Cortex of kidney (tissue), 1 donor: ENCODE data around the gene TMEM45B.
A peak's percentile ranks its signal among the peaks of the same experiment; 100 is the strongest.
"Not testable (repeated sequence)": the region's sequence is repeated elsewhere in the genome, so short reads cannot be mapped to it uniquely, and the experiment has no call there.

Experiments
- DNase-seq: peaks from one replicate; lab custom pipeline; 2025; lab: John Stamatoyannopoulos, UW

Gene TMEM45B

DNA sequence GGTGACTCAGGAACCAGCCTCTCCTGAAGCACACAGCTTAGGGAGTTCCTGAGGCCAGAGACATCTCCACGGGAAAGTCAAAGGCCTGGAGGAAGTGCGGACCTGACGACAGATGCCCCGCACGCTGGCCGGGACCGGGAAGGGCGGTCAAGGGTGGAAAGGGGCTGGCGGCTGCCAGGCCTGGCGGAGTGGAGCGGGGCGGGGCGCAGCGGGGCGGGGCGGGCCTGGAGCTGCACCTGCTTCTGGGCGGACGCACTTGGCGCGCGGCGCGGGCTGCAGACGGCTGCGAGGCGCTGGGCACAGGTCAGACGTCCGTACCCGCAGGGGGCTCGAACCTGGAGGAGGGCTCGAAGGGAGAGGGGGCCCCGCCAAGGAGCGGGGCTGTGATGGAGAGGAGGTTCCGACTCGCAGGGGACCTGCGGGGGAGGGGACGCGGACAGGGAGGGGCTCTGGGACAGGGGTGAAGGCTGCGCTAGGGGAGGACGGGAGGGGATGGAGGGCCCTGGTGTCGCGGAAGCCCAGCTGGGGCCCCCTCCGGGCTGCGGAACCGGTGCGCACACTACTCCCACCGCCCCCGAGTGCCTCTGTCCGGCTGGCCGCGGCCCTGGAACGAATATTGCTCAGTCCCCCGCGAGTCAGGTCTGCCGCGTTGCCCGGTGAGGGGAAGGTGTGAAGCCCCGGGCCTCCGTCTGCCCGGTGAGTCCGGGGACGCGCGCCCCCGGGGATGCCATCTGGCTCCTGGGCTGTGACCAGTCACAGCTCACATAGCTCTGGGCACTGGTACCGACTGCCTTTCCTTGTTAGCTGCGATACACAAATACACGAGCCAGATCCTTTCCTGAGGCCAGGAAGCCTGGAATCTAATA is at the start of gene TMEM45B:
Gene TMEM45B, plus strand, starts transcription at position 253 of the 866 bp plus-strand sequence. CDS start 36,635 bp downstream, outside the sequence.
- peak; percentile 18 for DNase-seq

DNA sequence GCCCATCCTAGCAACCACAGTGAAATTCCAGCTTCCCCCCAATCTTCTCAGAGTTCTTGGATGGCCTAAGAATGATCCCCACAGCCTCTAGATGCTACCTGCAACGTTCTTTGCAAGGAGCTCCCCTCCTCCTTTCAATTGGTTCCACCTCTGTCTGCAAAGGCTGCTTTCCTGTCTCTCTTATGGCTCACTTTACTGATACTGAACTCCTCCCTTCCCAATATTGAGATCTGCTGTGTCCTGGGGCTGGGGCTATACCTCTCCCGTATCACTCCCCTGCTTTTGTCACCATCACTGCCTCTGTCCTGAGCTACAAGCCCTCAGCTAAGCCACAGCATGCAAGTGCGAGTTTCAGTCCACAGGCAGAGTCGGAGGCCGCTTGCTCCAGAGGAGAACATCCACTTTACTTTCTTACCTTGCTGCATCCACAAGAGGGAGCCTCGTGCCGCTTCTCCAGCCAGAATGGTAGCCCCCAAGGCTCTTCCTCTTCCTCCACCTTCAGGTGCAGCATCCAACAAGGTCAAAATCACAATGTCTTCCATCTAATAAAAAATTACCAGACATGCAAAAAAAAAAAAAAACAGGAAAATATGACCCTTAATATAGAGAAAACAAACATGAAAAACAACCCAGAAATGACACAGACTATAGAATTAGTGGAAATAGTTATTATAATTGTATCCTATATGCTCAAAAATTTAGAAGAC is 48.6 kb upstream of the TMEM45B start:
- no peak for DNase-seq

DNA sequence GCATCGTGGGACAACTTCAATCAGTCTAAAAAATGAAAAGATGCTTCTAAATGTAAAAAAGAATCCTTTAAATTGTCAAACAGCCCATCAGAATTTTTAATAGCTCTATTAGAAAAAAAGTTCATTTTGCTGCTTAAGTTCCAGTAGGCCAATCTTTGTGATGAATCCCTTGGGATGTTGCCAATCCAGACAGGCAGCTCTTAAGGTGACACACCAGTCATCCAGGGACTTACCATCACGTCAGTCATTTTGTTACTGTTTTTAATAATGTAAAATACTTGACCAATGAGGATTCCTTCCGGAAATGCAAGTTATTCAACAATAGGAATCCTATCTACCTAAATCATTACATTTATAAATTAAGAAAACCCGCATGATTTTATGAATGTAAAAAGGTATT is 47.8 kb upstream of the TMEM45B start:
- no peak for DNase-seq

DNA sequence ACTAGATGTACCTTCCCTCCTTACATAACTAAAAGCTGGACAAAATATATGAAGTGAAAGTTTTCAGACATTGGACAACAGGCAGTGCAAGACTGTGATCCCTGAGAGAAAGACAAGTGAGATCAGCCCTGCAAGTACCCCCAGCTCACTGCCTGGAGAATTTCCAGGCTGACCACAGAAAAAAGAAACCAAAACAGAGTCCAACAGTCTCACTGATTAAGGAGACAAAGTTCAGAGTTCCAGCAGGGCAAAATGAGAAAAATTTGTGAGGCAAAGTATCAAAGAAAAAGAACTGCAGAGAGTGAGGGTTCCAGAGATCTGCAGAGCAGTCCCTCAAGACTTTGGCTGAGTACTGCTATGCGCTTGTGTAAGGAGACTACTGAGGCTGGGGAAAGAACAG is 47.3 kb upstream of the TMEM45B start:
- no peak for DNase-seq

DNA sequence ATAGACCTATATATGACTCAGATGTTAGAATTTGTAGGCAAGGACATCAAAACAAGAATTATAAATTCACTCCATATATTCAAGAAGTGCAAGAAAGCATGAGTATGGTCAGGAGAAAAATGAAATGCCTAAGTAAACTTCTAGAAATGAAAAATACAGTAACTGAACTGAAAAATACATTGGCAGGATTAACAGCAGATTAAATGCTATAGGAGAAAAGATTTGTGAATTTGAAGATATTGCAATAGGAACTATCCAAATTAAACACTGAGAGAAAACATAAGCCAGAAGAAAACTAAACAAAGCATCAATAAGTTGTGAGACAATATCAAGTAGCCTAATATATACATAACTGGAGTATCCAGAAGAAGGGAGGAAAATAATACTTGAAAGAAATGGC is 46.6 kb upstream of the TMEM45B start:
- DNase-seq: no peak

DNA sequence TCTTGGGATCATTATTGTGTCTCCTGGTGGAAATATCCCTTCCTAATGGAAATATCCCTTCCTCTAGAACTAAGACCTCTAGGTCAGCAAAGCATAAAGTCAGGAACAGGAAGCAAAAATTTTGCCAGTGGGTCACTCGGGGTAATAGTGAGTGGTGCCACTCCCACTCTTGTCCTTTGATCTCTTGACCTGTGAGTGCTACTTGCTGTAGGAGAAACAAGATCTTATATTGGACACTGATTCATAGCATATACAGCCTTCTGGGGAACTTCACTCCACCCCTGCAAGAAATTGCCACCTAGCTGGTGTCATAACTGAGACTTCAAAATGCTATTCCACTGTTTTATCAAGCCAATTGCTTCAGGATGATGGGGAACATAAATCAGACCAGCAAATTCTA is 44.7 kb upstream of the TMEM45B start:
- DNase-seq: no peak

DNA sequence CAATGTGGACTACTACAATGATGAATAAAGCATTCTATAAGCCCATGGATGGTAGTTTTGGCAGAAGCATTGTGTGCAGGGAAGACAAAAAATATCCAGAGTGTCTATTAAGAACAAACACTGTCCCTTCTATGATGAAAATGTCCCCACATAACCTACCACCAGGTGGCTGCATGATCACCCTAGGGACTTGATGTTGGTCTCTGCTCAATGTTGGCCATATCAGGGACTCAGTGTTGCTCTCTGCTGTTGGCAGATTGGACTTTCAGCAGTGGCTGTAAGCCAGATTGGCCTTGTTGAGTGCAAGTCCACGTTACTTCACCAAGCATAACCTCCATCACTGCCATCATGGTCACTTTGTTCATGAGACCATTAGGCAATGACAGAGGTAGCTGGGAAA is 44.2 kb upstream of the TMEM45B start:
- not testable (repeated sequence) for DNase-seq

- no peak for DNase-seq
Measured at GRCh38 chr11:129778877-129779276, 36.8 kb upstream of the TMEM45B start.

DNA sequence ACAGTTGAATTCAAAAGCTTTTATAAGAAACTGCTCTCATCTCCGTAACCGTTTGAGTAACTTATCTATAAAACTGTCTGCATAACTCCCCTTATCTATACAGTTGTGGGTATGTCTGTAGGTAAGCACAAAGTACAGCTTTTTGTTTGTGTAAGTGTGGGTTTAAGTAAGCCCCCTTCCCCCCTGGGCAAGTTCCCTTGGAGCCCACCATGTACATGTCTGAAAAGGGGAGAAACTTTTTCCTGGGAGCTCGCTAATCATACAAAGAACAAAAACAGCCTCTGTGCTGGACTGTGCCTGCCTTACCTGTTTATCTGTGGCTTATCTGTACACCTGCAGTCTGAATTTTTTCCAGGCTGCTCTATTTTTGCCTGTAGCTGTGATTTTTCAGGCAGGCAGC is 36.3 kb upstream of the TMEM45B start:
- no peak for DNase-seq

DNA sequence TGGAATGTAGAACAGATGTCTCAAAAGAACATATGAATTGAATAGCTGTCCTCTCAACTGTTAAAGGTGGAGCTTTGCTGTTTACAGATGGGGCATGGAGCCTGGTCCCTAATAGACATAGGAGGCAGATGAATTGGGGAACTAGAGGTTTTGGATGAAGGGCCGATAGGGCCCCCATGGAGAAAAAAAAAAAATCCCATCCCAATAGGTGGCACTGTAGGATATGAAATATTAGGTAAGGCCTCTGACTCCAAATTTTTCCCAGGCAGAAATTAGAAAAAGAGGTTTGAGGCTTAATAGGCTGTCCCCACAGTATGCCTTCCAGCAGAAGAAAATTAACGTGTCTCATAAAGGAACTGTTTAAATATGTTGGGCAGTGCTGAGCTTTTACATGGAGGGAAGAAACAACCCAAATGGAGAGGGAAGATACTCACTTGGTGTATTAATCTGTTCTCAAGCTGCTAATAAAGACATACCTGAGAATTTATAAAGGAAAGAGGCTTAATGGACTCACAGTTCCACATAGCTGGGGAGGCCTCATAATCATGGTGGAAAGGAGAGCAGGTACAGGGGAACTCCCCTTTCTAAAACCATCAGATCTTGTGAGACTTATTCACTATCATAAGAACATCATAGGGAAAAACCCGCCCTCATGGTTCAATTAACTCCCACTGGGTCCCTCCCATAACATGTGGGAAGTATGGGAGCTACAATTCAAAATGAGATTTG is 30.1 kb upstream of the TMEM45B start:
- DNase-seq: no peak

- DNase-seq: not testable (repeated sequence)
Measured at GRCh38 chr11:129786112-129786416, 29.6 kb upstream of the TMEM45B start.

GRCh38 chr11:129787532-129788155 is 28.0 kb upstream of the TMEM45B start:
- DNase-seq: no peak

- no peak for DNase-seq
Measured at GRCh38 chr11:129788278-129788677, 27.4 kb upstream of the TMEM45B start.

DNA sequence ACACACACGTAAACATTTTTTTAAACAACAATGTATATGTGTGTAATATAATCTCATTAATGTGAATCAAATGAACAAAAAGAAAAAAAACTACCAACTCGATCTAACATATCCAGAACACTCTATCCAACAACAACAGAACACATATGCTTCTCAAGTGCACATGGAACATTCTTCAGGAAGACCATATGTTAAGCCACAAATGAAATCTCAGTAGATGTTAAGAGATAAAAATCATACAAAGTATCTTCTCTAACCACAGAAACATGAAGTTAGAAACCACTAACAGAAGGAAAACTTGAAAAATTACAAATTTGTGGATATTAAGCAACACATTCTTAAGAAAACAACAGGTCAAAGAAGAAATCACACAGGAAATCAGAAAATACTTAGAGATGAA is 25.5 kb upstream of the TMEM45B start:
- no peak for DNase-seq

DNA sequence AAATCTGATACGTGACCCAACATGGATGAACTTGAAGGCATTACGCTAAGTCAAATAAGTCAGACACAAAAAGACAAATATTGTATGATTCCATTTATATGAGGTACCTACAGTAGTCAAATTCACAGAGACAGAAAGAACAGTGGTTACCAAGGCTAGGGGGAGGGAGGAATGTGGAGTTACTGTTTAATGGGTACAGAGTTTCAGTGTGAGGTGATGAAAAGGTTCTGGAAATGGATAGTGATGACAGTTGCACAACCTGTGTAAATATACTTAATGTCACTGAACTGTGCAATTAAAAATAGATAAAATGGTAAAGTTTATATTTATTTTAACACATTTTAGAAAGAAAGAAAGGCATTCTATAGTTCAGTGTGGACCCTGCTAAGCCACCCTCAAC is 24.1 kb upstream of the TMEM45B start:
- no peak for DNase-seq

- DNase-seq: no peak
Measured at GRCh38 chr11:129792663-129793062, 23.0 kb upstream of the TMEM45B start.

DNA sequence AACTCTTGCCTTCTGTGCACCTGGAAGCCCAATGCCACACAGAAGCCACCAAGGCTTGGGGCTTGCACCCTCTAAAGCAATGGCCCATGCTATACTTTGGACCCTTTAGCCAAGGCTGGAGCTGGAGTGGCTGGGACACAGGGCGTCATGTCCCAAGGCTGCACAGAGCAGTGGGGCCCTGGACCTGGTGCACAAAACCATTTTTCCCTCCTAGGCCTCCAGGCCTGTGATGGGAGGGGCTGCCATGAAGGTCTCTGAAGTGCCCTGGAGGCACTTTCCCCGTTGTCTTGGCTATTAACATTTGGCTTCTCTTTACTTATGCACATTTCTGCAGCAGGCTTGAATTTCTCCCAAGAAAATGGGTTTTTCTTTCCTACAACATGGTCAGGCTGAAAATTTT is 20.6 kb upstream of the TMEM45B start:
- DNase-seq: no peak

DNA sequence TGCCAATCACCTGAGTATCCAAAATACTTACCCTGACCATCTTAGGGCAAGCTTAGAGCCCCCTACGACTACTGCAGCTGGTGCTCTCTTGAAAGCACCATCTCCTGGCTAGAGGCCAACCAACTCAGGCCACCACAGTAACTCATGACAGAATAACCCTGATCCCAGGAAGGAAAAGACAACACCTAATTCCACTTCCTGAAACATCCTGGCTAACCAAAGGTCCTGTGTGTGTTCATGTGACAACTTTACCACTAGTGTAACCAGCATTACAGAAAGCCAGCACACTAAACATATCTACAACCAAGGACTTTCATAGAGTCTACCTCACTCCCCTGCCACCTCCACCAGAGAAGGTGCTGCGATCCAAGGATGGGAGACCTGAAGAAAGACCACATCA is 17.4 kb upstream of the TMEM45B start:
- no peak for DNase-seq

DNA sequence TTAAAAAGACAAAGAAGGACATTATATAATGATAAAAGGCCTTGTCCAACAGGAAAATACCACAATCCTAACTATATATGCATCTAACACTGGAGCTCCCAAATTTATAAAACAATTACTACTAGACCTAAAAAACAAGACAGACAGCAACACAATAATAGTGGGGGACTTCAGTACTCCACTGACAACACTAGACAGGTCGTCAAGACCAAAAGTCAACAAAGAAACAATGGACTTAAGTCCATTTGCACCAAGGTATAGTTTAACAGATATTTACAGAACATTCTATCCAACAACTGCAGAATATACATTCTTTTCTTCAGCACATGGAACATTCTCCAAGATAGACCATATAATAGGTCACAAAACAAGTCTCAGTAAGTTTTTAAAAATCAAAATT is 15.5 kb upstream of the TMEM45B start:
- not testable (repeated sequence) for DNase-seq

DNA sequence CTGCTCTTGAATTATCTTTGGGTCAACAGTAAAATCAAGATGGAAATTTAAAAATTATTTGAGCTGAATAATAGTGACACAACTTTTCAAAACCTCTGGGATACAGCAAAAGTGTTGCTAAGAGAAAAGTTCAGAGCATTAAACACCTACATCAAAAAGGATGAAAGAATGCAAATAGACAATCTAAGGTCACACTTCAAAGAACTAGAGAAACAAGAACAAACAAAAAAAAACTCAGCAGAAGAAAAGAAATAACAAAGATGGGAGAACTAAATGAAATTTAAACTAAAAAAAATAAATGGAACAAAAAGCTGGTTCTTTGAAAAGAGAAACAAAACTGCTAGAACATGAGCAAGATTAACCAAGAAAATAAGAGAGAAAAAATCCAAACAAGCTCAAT is 15.0 kb upstream of the TMEM45B start:
- DNase-seq: no peak

DNA sequence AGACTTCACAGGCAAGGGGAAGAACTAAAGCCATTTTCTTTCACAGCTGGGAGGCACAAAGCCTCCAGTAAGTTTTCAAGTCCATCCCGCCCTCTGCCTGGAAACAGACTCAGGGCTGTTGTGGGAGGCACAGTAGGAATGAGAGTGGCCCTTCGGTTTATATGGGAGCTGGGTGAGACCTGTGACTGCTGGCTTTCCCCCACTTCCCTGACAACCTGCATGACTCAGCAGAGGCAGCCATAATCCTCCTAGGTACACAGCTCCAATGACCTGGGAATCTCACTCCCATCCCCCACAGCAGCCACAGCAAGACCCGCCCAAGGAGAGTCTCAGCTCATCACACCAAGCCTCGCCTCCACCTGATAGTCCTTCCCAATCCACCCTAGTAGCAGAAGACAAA is 12.1 kb upstream of the TMEM45B start:
- no peak for DNase-seq

DNA sequence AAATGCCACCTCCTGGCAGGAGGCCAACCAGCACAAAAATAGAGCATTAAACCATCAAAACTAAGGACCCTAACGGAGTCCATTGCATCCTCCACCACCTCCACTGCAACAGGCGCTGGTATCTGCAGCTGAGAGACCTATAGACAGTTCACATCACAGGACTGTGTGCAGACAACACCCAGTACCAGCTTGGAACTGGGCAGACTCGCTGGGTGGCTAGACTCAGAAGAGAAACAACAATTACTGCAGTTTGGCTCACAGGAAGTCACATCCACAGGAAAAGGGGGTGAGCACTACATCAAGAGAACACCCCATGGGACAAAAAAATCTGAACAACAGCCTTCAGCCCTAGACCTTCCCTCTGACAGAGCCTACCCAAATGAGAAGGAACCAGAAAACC is 11.6 kb upstream of the TMEM45B start:
- DNase-seq: no peak
